ENCODE results near the gene MRPL12.
A peak's percentile ranks its signal among the peaks of the same experiment; 100 is the strongest.
"Not testable (repeated sequence)": the region's sequence is repeated elsewhere in the genome, so short reads cannot be mapped to it uniquely, and the experiment has no call there.

The MRPL12 gene

DNA sequence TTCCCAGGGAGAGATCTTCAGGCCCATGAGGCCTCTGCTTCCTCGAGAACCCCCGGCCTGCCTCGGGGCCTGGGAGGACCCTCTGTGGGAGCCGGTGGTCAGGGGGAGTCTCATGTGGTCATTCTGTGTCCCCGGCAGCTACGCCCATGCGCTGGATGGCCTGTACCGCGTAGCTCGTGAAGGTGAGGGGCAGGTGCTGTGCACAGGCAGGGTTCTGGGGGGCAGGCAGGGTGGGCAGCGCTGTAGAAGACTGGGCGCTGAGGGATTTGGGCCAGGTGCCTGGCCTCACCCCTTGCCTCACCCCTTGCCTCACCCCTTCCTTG is 13.5 kb downstream of the MRPL12 start:
- DNase-seq (ENCODE audit: low spot score) = no peak

DNA sequence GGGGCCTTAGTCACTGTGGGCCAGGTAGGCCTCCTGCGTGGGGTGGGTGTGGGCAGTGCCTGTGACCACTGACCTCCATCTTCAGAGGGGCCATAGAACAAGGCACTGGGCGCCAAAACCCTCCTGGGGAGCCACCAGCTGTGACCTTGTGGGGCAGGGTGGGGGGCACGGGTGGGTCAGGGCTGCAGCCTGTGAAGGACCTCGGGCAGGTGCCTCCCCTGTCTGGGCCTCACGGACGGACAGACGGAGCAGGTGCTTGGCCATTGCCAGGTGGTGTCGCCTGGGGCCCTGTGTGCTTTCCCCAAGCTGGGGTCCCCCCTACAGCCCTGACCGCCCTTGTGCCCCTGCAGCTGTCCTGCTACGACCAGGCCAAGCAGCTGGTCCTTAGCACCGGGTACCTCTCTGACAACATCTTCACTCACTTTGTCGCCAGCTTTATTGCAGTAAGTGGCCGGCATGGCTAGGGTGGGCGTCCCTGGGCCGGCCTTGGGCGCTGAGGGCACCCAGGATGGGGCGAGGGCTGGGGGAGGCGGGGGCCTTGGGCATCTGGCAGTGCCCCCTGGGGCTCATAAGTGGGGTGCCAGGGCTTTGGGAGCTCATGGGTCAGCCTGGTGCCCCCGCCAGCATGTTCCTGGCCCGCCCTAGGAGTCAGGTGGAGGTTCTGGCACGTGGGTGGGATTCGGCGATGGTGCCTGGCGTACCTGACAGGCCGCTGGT is 14.0 kb downstream of the MRPL12 start:
- no peak for DNase-seq (ENCODE audit: low spot score)

DNA sequence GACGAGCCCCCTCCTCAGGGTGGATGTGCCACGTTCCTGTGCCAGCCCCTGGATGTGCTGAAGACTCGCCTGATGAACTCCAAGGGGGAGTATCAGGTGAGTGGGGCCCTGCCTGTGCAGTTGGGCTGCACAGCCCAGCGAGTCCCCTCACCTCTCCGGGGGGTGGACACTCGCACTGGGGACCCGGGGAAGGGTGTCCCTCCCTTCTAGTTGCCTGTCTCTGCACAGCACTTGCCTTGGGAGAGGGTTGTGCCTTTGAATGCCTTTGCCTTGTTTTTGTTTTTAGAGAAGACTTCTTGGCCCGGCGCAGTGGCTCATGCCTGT is 14.6 kb downstream of the MRPL12 start:
- DNase-seq (ENCODE audit: low spot score) = no peak

DNA sequence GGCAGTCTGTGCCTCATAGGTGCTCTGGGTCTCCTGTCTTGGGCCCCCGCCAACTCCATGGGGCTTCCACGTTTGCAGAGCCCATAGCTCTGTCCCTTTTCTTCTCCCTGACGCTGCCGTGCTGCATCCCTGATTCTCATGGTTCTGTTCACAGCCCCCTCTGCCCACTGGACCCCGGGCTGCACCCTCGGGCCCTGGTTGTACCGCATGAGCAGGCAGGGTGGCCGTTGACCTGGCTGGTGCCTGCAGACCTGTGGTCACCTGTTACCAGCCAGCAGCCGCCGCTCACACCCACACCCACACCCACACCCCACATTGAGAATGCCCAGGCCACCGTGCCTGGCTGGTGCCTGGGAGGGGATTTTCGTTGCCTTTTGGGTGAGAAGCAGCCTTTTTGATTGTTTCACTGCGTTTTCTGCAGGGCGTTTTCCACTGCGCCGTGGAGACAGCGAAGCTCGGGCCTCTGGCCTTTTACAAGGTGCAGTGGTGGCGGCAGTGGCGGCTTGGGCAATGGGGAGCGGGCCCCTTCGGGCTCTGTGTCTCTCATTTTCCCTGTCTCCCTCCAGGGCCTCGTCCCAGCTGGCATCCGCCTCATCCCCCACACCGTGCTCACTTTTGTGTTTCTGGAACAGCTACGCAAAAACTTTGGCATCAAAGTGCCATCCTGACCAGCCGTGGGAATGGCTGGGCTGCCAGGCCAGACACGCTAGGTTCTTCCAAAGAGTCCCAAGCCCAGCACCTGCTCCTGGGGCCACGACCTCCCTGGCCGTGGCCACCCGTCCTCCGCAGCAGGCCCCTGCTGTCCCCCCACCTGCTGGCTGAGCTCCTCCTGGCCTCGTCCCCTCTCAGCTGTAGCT is 16.5 kb downstream of the MRPL12 start:
- DNase-seq (ENCODE audit: low spot score) = no peak

DNA sequence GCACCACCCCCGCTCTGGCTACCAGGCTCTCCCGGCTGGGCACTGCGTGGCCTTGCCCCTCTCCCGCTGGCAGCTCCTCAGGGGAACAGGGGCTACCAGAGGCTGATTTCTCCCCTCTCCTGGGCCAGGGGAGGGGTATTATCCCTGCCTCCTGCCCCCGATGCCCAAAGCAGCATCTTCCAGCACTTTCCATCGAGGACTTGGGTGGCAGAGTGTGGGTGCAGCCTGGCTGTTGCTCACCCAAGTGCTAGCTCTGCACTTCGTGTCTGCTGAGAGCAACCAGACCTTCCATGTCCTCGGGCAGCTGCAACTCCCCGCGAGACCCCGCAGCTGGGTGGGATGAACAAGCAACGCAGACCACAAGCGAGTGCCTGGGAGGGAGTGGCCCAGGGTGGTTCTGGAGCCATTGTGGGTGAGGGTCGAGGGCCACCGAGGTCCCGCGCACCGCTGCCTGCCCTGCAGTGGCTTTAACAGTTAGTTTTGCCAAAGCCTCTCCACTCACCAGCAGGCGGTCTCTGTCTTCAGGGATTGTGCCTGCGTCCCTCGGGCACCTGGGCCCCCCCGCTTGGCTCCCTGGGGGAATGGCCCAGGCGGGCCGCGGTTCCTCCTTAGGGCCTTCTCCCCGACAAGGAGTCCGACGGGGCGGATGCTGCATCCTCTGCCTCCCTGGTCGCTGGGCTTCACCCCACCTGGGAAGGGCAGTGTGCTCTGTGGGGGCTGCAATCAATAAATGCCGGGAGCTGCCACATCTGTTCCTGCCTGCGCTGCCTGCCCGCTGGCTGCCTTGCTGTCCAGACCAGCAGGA is 17.3 kb downstream of the MRPL12 start:
- no peak for DNase-seq (ENCODE audit: low spot score)

DNA sequence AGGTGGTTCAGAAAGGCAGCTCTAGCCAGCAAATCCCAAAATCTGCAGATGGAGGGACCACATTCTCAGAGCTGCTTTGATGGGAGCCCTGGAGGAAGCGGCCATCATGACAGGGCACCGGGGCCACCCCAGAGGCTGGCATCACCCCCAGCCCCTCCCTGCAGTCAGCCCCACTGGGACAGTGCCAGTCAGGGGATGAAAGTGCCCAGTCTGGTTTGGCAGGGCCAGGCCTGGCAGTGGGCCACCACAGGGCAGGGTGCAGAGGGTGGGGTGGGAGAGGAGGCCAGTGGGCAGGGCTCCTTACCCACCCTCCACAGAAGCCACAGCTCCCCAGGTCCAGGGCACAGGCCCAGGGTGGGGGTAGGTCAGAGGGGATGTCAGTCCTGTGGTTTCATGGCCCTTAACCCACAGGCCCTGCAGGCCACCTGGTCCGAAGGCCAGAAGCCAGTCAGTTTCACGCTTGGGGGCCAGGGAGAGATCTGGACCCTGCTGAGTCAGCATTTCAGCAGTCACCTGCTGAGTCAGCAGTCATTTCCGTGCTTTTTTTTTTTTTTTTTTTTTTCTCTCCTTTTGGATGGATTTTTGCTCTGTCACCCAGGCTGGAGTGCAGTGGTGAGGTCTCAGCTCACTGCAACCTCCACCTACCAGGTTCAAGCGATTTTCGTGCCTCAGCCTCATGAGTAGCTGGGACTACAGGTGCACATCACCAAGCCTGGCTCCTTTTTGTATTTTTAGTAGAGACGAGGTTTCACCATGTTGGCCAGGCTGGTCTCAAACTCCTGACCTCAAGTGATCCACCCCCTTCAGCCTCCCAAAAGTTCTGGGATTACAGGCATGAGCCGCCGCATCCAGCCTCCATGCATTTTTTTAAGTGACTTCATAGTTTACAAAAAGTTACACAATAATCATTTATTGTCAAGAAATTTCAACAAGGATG is 19.3 kb downstream of the MRPL12 start:
- DNase-seq (ENCODE audit: low spot score) = no peak

DNA sequence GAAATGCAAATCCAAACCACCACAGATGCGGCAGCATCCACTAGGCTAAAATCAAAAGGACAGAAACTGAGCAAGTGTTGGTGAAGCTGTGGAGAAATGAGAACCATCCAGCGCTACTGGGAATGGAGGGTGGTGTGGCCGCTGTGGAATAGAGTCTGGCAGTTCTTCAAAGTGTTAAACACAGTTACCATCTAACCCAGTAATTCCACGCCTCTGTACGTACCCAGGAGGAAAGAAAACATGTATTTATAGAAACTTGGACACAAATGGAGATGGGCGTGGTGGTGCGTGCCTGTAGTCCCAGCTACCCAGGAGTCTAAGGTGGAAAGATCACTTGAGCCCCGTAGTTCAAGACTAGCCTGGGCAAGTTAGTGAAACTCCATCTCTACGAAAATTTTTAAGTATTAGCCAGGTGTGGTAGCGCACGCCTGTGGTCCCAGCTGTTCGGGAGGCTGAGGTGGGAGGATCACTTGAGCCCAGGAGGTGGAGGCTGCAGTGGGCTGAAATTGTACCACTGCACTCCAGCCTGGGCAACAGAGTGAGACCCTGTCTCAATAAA is 20.6 kb downstream of the MRPL12 start:
- no peak for DNase-seq (ENCODE audit: low spot score)

DNA sequence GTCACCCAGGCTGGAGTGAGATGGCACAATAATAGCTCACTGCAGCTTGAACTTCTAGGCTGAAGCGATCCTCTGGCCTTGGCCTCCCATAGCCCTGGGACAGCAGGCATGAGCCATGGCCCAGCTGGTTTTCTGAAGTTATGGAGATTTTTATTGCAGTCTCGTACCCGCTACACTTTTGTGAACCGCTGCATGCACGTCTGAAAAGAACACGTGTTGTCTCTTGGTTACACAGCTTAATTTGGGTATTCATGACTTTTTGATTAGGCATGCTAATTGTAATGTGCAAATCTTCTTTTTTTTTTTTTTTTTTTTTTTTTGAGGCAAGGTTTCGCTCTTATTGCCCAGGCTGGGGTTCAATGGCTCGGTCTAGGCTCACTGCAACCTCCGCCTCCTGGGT is 22.3 kb downstream of the MRPL12 start:
- DNase-seq (ENCODE audit: low spot score) = no peak

DNA sequence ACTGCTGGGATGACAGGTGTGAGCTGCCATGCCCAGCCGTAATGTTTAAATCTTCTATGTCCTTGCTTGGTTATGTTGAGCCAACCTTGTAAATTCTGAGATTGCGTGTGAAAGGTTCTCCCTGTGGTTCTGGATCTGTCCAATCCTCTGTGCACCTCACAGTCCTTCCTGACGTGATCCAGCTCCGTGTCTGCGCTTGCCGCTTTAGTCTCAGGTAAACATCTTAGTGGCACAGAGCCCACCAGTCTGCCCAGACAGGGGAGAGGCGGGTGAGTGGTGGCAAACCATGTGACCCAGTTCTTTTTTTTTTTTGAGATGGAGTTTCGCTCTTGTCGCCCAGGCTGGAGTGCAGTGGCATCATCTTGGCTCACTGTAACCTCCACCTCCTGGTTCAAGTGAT is 22.8 kb downstream of the MRPL12 start:
- DNase-seq (ENCODE audit: low spot score) = no peak

DNA sequence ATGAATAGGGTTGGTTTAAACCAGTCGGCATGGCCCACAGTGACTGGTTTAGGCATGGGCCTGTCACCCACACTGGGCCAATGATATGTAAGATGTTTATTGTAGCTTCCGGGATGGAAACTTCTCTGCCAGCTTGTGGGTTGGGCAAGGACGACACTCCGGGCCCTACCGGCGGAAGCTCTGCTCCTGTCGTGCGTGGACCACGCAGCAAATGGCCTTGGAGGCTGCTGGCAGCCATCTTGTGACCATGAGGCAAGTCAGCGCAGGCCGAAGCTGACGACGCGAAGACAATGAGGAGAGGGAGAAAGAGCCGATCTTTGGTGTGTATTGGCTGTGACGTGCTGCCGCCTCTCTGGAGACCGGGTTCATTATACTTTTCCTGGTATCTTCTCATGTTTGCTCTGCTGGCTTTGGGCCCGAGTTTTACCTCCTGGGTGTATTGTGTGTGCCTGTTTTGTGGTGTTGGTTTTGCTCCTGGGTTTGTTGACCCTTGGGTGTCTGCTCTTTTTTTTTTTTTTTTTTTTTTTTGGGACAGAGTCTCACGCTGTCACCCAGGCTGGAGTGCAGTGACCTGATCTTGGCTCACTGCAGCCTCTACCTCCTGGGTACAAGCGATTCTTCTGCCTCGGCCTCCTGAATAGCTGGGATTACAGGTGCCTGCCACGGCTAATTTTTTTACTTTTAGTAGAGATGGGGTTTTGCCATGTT is 24.3 kb downstream of the MRPL12 start:
- no peak for DNase-seq (ENCODE audit: low spot score)

GRCh38 chr17:81733507-81734404 is 30.6 kb downstream of the MRPL12 start:
- peak; percentile 50 for DNase-seq (ENCODE audit: low spot score)

DNA sequence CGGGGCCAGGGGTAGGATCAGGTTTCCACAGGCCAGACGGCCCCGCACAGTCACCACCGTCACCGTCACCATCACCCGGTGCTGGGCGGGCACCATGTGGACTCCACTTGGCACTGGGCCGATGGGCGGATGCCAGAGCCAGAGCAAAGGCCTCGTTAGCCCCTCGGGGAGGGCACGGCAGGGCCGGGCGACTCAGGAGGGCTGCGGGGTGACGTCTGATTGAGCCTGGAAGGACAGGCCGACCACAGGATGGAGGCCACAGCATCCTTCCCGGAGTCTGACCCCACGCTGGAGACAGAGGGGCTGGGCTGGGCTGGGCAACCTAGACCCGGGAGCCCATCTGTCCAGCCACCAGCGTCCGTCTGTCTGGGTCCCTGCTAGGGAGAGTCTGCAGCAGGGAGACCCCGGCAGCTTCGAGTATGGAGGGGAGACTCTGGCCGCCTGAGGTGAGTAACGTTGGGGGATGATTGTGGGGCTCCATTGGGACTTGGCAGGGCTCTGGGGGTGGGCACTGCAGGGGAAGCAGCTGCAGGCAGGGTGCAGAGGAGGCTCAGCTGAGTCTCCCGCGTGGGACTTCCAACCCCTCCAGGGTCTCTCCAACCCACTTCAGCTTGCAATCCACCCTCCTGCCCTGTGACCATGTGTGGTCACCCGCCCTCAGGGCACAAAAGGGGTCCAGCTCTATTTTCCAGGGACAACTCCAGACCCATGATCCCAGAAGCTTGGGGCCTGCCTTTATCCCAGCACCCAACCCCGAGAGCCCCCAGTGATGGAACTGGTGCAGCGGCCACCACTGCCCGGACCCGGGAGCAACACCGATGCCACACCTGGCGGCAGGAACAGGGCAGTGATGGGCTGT is 31.5 kb downstream of the MRPL12 start:
- no peak for DNase-seq (ENCODE audit: low spot score)

DNA sequence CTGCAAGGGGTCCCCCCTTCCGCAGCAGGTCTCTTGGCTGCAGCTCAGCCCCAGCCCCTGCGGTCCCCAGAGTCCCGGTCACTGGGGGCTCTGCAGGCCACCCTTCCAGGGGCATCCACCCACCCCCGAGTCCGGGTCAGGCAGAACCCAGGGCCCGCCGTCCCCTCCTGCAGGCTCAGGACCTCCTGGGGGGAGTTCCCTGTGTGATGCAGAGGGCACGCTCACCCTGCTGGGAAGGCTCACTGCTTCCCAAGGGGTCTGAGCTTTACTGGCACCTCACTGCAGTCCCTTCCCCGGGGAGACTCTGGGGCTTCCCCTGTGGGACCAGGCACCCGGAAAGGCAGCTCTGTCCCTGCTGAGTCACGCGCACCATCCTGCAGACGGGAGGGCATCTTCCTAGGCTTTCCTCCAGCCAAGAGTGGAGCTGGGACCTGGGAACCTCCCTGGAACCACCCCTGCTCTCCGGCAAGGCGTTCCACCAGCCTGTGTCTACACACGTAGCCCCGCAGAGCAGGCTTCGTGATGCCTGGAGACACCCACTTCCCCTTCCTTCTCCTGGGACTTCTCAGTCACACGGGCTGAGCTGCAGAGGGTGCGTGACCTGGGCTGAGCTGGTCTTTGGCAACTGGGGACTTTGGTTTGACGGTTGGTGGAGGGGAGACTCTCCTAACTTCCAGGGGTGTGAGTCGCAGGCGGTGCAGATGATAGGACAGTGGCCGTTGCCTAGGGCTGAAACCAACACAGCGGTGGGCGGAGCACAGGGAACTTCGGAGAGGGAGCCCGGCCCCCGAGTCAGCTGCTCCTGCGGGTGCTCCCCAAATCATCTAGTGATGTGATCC is 32.3 kb downstream of the MRPL12 start:
- DNase-seq (ENCODE audit: low spot score) = no peak

DNA sequence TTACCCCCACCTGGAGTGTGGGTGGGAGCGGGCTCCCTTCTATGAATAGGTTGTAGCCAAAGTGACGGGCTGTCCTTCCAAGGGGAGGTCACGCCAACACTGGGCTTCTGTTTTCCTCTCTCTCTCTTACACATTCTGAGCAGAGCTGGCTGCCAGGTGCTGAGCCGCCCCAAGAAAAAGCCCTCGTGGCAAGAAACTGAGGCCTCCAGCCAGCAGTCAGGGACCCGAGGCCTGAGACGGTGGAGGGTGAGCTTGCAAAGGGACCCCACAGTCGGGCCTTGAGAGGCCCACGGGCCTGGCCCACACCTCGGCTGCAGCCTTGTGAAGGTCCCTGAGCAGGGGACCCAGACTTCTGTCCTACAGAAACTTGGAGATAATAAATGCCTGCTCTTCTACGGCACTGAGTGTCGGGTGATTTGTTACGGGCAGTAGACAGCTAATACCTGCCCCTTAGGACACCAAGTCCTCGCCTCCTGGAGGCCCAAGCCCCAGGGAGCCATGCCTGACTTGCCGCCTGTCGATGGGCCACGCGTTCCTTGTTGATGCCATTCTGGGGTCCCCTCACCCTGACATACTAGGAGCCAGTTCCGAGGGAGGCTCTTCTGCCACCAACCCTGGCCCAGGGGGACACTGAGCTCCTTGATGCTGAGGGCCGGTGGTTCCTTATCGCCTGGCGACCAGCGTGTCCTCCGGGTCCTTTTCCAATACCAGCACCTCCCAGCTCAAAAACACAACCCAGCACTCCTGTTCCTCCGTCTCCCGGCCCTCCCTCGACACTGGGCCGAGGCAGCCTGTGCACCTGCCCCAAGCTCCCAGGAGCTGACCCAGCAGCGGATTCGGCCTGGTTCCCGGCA is 35.0 kb downstream of the MRPL12 start:
- no peak for DNase-seq (ENCODE audit: low spot score)

GRCh38 chr17:81738801-81739393 is 35.7 kb downstream of the MRPL12 start:
- DNase-seq (ENCODE audit: low spot score) = no peak

DNA sequence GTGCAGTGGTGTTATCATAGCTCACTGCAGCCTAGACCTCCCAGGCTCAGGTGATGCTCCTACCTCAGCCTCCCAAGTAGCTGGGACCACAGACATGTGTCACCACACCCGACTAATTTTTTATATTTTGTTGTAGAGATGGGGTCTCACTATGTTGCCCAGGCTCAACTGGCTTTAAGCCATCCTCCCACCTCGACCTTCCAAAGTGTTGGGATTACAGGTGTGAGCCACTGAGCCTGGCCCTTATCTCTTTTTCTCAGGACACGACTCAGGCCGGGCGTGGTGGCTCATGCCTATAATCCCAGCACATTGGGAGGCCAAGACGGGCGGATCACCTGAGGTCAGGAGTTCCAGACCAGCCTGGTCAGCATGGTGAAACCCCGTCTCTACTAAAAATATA is 36.4 kb downstream of the MRPL12 start:
- not testable (repeated sequence) for DNase-seq (ENCODE audit: low spot score)
